AG10803 (cell line): ENCODE data around the gene ABTB1.

Experiments
- DNase-seq: peaks from one replicate; pipeline ENCODE4 v3.0.0; 2010; ENCODE audit warnings: low read depth
- H3K4me3 ChIP-seq: 2 replicates; pipeline ENCODE4 v1.5.1; 2011; ENCODE audit warnings: mild to moderate bottlenecking, low read length, control low read depth
- CTCF ChIP-seq: conservative IDR thresholded peaks from 2 replicates; pipeline ENCODE4 v1.5.1; 2011; ENCODE audit warnings: mild to moderate bottlenecking, low read length, control low read depth, inconsistent platforms

The ABTB1 gene

GRCh38 chr3:127630811-127631714, 41.7 kb upstream of the ABTB1 start:
- no peak for TF ChIP-seq CTCF
- no peak for DNase-seq
- H3K4me3 ChIP-seq: no peak overlapping the region

- DNase-seq: no peak
- no peak for TF ChIP-seq CTCF
- no peak overlapping the region for H3K4me3 ChIP-seq
Measured at GRCh38 chr3:127632035-127632820, 40.5 kb upstream of the ABTB1 start.

- TF ChIP-seq CTCF: no peak
- DNase-seq: no peak
- H3K4me3 ChIP-seq: no peak overlapping the region
Measured at GRCh38 chr3:127634653-127635052, 38.1 kb upstream of the ABTB1 start.

GRCh38 chr3:127637546-127637945, 35.2 kb upstream of the ABTB1 start:
- DNase-seq: peak; percentile 24
- no peak for TF ChIP-seq CTCF
- no peak overlapping the region for H3K4me3 ChIP-seq

GRCh38 chr3:127637971-127638370, 34.8 kb upstream of the ABTB1 start:
- no peak overlapping the region for H3K4me3 ChIP-seq
- TF ChIP-seq CTCF: no peak
- peak; percentile 4 for DNase-seq

- TF ChIP-seq CTCF: no peak
- DNase-seq: peak; percentile 41
- no peak overlapping the region for H3K4me3 ChIP-seq
Measured at GRCh38 chr3:127639173-127640041, 33.3 kb upstream of the ABTB1 start.
